Brain microvascular endothelial cell (primary cell): ENCODE data around the gene SIRT1.
"Not testable (repeated sequence)": the region's sequence is repeated elsewhere in the genome, so short reads cannot be mapped to it uniquely, and the experiment has no call there.

ENCODE experiments used
- DNase-seq: peaks from one replicate; pipeline ENCODE4 v3.0.0-alpha.2; 2020
- H3K27ac ChIP-seq: fragments of 250-450 bp; sonication (Bioruptor Pico); 2 replicates; pipeline ENCODE4 v1.5.1; 2020; ENCODE audit warnings: mild to moderate bottlenecking, moderate library complexity
- H3K27me3 ChIP-seq: fragments of 250-450 bp; sonication (Bioruptor Pico); replicated peaks from 2 replicates; pipeline ENCODE4 v1.5.1; 2020; ENCODE audit warnings: mild to moderate bottlenecking
- H3K36me3 ChIP-seq: fragments of 250-450 bp; sonication (Bioruptor Pico); replicated peaks from 2 replicates; pipeline ENCODE4 v1.5.1; 2020; ENCODE audit warnings: mild to moderate bottlenecking
- H3K4me3 ChIP-seq: 2 replicates; pipeline ENCODE4 v1.5.1; 2011; ENCODE audit warnings: low read depth, mild to moderate bottlenecking, control low read depth, low read length, moderate library complexity
- in situ Hi-C: cut with HindIII; loops from 2 replicates; pipeline ENCODE4 v1.10.0; 2017; ENCODE audit warnings: low sequenced_read_pairs, low pct_ligation_motif_present
- TF ChIP-seq, protein P1 (sequence below): IDR thresholded peaks from 2 replicates; pipeline ENCODE4 v1.5.1; 2011; ENCODE audit warnings: low read depth, mild to moderate bottlenecking, moderate library complexity, low read length, control low read depth, inconsistent platforms; ENCODE audit errors: missing control alignments

SIRT1 gene

DNA sequence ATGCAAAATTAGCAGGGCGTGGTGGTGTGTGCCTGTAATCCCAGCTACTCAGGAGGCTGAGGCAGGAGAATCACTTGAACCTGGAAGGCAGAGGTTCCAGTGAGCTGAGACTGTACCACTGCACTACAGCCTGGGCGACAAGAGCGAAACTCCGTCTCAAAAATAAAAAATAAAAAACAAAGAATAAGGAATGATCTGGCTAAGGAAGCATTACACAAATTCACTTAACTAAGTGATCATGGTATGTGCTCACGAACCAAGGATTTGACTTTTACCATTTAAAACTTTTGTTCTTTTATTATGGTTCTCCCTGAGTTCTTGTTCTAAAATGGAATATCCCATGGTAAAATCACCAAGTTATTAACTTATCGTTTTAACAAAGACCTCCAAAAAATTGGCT lies 71.2 kb downstream of the SIRT1 start:
- H3K36me3 ChIP-seq = peaks cover 10% of the 10 kb centered on the region
- in situ Hi-C loops = no loop called here
- TF ChIP-seq, protein P1, sequence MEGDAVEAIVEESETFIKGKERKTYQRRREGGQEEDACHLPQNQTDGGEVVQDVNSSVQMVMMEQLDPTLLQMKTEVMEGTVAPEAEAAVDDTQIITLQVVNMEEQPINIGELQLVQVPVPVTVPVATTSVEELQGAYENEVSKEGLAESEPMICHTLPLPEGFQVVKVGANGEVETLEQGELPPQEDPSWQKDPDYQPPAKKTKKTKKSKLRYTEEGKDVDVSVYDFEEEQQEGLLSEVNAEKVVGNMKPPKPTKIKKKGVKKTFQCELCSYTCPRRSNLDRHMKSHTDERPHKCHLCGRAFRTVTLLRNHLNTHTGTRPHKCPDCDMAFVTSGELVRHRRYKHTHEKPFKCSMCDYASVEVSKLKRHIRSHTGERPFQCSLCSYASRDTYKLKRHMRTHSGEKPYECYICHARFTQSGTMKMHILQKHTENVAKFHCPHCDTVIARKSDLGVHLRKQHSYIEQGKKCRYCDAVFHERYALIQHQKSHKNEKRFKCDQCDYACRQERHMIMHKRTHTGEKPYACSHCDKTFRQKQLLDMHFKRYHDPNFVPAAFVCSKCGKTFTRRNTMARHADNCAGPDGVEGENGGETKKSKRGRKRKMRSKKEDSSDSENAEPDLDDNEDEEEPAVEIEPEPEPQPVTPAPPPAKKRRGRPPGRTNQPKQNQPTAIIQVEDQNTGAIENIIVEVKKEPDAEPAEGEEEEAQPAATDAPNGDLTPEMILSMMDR = no peak
- DNase-seq = no peak
- no peak overlapping the region for H3K4me3 ChIP-seq
- H3K27me3 ChIP-seq = no peaks in the 10 kb centered on the region
- no peak overlapping the region for H3K27ac ChIP-seq

DNA sequence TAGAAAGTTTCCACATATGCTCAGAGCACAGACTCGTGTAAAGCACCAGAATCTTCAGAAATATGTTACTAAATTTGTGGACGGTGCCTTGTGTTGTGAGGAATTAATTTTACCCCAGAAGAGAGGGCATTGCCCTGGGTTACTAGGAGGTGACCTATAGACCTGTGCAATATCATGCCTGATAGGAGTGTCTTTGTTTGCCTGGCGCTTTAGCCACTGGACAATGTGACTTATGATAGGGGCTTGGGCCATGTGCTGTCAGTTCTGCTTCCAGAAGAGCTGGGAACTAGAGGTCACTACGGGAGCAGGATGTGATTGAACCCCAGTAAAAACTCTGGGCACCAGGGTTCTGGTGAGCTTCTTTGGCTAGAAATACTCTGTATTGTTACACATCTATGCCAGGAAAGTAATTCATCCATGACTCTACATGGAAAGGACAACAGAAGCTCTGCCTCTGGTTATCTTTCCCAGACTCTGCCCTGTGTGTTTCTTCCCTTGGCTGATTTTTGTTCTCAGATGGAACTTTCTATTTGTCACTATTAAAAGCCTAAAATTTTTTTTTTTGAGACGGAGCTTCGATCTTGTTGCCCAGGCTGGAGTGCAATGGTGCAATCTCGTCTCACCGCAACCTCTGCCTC lies 75.5 kb downstream of the SIRT1 start:
- no peak for DNase-seq
- H3K4me3 ChIP-seq = no peak overlapping the region
- in situ Hi-C loops = no loop called here
- TF ChIP-seq, protein P1 = no peak
- no peaks in the 10 kb centered on the region for H3K27me3 ChIP-seq
- peaks cover 18% of the 10 kb centered on the region for H3K36me3 ChIP-seq
- H3K27ac ChIP-seq = no peak overlapping the region

DNA sequence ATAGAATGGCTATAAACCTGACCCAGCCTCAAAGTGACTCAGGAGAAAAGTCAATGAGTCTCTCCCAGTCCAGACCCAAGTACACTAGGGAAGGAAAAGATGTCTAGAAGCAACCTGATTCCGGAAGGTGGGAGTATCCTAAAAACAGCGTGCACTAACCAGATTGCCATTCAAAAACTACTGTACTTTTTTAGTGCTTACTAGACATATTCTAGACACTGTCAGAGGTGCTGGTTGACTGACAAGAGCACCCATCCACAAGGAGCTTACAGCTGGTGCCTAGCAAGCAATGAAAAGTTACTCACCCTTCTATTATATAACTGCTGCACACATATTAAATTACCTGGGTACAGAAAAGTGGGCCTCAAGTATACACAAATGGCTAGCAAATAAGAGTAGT lies 81.0 kb downstream of the SIRT1 start:
- Histone ChIP-seq H3K27ac (no peak overlapping the region), H3K27me3 (no peaks in the 10 kb centered on the region), H3K36me3 (peaks cover 27% of the 10 kb centered on the region), H3K4me3 (no peak overlapping the region)
- TF ChIP-seq, protein P1 = no peak
- DNase-seq = no peak
- in situ Hi-C loops = no loop called here

DNA sequence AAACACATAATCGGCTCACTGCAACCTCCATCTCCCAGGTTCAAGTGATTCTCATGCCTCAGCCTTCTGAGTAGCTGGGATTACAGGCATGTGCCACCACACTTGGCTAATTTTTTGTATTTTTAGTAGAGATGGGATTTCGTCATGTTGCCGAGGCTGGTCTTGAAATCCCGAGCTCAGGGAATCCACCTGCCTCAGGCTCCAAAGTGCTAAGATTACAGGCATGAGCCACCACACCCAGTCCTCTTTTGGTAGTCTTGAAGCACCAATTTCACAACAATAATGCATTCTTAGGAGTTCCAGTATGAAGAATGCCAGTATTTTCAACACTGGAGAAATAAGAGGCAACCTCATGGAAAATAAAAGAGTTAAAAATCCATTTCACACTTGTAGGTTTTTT lies 81.6 kb downstream of the SIRT1 start:
- DNase-seq, in situ Hi-C loops, H3K4me3 ChIP-seq, H3K27me3 ChIP-seq, H3K27ac ChIP-seq: not testable (repeated sequence)
- H3K36me3 ChIP-seq = peaks cover 21% of the 10 kb centered on the region
